Activated effector memory CD4-positive, alpha-beta T cell treated with Interleukin-2 at 50 U/mL for 16 hours (primary cell): ENCODE results near the gene CLCN6.

Experiments used
- DNase-seq: peaks from one replicate; pipeline ENCODE4 v3.0.0-alpha.2; 2020

Gene CLCN6

GRCh38 chr1:11880911-11881748 lies 75.1 kb downstream of the CLCN6 start:
- DNase-seq, result no peak

- DNase-seq, result no peak
Observed at GRCh38 chr1:11881749-11882441, 75.9 kb downstream of the CLCN6 start.

GRCh38 chr1:11882814-11883538 lies 77.0 kb downstream of the CLCN6 start:
- no peak for DNase-seq

GRCh38 chr1:11885916-11886315 lies 79.9 kb downstream of the CLCN6 start:
- DNase-seq, result no peak

- DNase-seq, result no peak
Observed at GRCh38 chr1:11886986-11887665, 81.1 kb downstream of the CLCN6 start.

GRCh38 chr1:11887666-11888007 lies 81.6 kb downstream of the CLCN6 start:
- no peak for DNase-seq

- DNase-seq, result no peak
Observed at GRCh38 chr1:11888206-11888876, 82.3 kb downstream of the CLCN6 start.

GRCh38 chr1:11888877-11889208 lies 82.9 kb downstream of the CLCN6 start:
- no peak for DNase-seq

- DNase-seq, result no peak
Observed at GRCh38 chr1:11891433-11892186, 85.6 kb downstream of the CLCN6 start.
